Lower leg skin (tissue), 3 donors: Measurements from ENCODE around the gene CDH13.

Source experiments
- POLR2A ChIP-seq, 2 donors: fragments of 450-650 bp; IDR thresholded peaks; one replicate each; pipeline ENCODE4 v1.6.1; 2016 to 2017; ENCODE audit warnings: antibody characterized with exemption in 2 of 2, mild to moderate bottlenecking in 1 of 2, moderate library complexity in 1 of 2
- TF ChIP-seq, protein P1 (sequence below), 3 donors: fragments of 450-650 bp; IDR thresholded peaks; one replicate each; pipeline ENCODE4 v1.5.1; 2016; ENCODE audit warnings: antibody characterized with exemption in 3 of 3, mild to moderate bottlenecking in 3 of 3, moderate library complexity in 2 of 3

DNA sequence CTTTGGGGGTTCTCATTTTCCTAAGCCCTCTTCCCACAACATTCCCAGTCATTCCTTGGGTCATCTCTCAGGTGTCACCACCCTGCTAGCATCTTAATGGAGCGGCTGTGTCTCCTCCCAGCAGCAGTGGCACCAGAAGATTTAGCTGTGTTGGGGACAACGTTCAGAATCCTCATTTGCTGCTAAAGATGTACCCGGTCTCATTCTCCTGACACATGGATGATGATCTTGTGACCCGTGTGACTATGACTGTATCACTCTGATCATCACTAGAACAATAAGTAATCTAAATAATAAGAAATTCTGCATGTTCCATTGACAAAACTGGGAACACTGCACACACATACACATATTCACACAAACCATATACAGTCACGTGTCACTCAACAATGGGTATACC lies 781.2 kb downstream of the CDH13 start:
- TF ChIP-seq, protein P1, sequence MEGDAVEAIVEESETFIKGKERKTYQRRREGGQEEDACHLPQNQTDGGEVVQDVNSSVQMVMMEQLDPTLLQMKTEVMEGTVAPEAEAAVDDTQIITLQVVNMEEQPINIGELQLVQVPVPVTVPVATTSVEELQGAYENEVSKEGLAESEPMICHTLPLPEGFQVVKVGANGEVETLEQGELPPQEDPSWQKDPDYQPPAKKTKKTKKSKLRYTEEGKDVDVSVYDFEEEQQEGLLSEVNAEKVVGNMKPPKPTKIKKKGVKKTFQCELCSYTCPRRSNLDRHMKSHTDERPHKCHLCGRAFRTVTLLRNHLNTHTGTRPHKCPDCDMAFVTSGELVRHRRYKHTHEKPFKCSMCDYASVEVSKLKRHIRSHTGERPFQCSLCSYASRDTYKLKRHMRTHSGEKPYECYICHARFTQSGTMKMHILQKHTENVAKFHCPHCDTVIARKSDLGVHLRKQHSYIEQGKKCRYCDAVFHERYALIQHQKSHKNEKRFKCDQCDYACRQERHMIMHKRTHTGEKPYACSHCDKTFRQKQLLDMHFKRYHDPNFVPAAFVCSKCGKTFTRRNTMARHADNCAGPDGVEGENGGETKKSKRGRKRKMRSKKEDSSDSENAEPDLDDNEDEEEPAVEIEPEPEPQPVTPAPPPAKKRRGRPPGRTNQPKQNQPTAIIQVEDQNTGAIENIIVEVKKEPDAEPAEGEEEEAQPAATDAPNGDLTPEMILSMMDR (IDR thresholded peaks at IDR 0.05), result no peak
- no peak for TF ChIP-seq POLR2A (IDR thresholded peaks at IDR 0.05)
